ENCODE results near the gene NR2C2.
A peak's percentile ranks its signal among the peaks of the same experiment; 100 is the strongest.

The NR2C2 gene

DNA sequence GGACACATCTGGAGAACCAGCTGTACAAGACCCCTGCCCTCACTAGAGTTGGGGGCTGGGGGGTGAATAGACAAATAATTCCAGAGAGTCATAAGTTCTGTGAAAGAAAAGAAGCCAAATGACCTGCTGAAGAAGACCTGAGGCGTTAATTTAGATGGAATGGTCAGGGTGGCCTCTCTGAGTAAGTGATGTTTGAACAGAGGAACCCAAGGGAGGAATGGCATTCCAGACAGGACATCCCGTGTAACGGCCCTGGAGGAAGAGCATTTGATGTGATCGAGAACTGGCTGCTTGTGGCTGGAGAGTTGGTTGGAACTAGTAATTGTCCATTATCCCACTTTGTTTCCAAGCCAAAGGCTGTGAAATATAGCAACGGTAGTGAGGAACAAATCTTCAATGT is 1.7 kb downstream of the NR2C2 start:
- no CpG with 5 or more reads among the region's 5 CpGs for WGBS, 2 donors (ENCODE audit: extremely low coverage in 2 of 2, insufficient read length in 2 of 2, insufficient replicate concordance in 1 of 2)
- H3K36me3 ChIP-seq (replicated peaks in 1 of 2; ENCODE audit: control insufficient read depth in 2 of 2, insufficient read depth in 2 of 2, low read length in 2 of 2), result peaks cover 6 to 57% of the 10 kb centered on the region in 2 donors

DNA sequence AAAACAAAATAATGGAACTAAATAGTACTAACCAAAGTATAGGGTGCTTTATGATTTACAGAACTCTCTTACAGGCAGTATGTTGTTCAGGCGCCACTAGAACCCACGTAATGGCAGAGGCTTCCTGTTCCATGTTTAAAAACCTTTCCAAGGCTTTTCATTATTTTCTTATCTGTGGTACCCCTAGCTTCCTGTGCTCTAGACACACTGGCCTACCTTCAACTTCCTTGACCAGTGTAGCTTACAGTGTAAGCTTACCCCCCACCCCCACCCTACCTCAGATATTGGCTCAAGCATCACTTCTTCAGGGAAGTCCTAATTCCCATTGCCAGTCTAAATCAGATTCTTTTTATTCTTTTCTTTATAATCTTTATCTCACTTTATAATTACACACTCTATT is 2.9 kb downstream of the NR2C2 start:
- peaks cover 5 to 6% of the 10 kb centered on the region in 2 donors for H3K4me1 ChIP-seq (ENCODE audit: control insufficient read depth in 2 of 2, insufficient read depth in 1 of 2, low read depth in 1 of 2, low read length in 2 of 2)
- no peak for DNase-seq (ENCODE audit: low spot score)
- no peaks in the 10 kb centered on the region for H3K9me3 ChIP-seq (replicated peaks in 1 of 2; ENCODE audit: control insufficient read depth in 2 of 2, insufficient read depth in 1 of 2, low read depth in 1 of 2, low read length in 2 of 2)
- peaks cover 4% of the 10 kb centered on the region for H3K79me1 ChIP-seq (ENCODE audit: low read depth, low read length)
- H3K4me3 ChIP-seq (ENCODE audit: low read length in 2 of 2), result no peak overlapping the region
- no peak overlapping the region for H3K4ac ChIP-seq (ENCODE audit: low read length)
- no peak overlapping the region for H2AFZ ChIP-seq (ENCODE audit: low read length)
- no peak overlapping the region for H3K18ac ChIP-seq (ENCODE audit: low read length)
- H2BK12ac ChIP-seq (ENCODE audit: low read length), result no peak overlapping the region
- no peak overlapping the region for H3K4me2 ChIP-seq (ENCODE audit: insufficient read depth, low read length, poor library complexity, severe bottlenecking)
- no peak overlapping the region for H2BK15ac ChIP-seq (ENCODE audit: low read length)
- H4K8ac ChIP-seq (ENCODE audit: low read depth, low read length), result no peak overlapping the region
- H2BK5ac ChIP-seq (ENCODE audit: low read length), result no peak overlapping the region
- H3K9ac ChIP-seq (ENCODE audit: low read depth, low read length, poor library complexity), result no peak overlapping the region
- H4K91ac ChIP-seq (ENCODE audit: low read depth, low read length, poor library complexity), result no peak overlapping the region
- no peak overlapping the region for H2BK120ac ChIP-seq (ENCODE audit: low read depth, low read length)
- H2AK5ac ChIP-seq (ENCODE audit: low read depth, low read length), result no peak overlapping the region
- H3K27me3 ChIP-seq (ENCODE audit: control insufficient read depth in 3 of 3, insufficient read depth in 3 of 3, low read depth in 1 of 3, low read length in 3 of 3), result no peaks in the 10 kb centered on the region
- H3K14ac ChIP-seq (ENCODE audit: low read length), result no peak overlapping the region
- no CpG with 5 or more reads among the region's 2 CpGs for WGBS, 2 donors (ENCODE audit: extremely low coverage in 2 of 2, insufficient read length in 2 of 2, insufficient replicate concordance in 1 of 2)
- H3K23ac ChIP-seq (ENCODE audit: low read depth, low read length, poor library complexity), result no peak overlapping the region
- H3K27ac ChIP-seq (replicated peaks; ENCODE audit: low read length), result no peak overlapping the region
- H3K36me3 ChIP-seq (replicated peaks in 1 of 2; ENCODE audit: control insufficient read depth in 2 of 2, insufficient read depth in 2 of 2, low read length in 2 of 2), result peaks cover 4 to 46% of the 10 kb centered on the region in 2 donors

More for the DNA sequence above, 1.7 kb downstream of the NR2C2 start:
- Histone ChIP-seq H3K4ac (ENCODE audit: low read length) (no peak overlapping the region), H2BK15ac (ENCODE audit: low read length) (no peak overlapping the region), H3K27me3 (ENCODE audit: control insufficient read depth in 3 of 3, insufficient read depth in 3 of 3, low read depth in 1 of 3, low read length in 3 of 3) (no peaks in the 10 kb centered on the region), H3K23ac (ENCODE audit: low read depth, low read length, poor library complexity) (no peak overlapping the region), H2BK120ac (ENCODE audit: low read depth, low read length) (no peak overlapping the region), H3K27ac (replicated peaks; ENCODE audit: low read length) (peak overlapping the region; percentile 52), H3K9ac (ENCODE audit: low read depth, low read length, poor library complexity) (no peak overlapping the region), H3K4me1 (ENCODE audit: control insufficient read depth in 2 of 2, insufficient read depth in 1 of 2, low read depth in 1 of 2, low read length in 2 of 2) (peaks cover 5 to 6% of the 10 kb centered on the region in 2 donors), H2BK5ac (ENCODE audit: low read length) (no peak overlapping the region), H3K9me3 (replicated peaks in 1 of 2; ENCODE audit: control insufficient read depth in 2 of 2, insufficient read depth in 1 of 2, low read depth in 1 of 2, low read length in 2 of 2) (no peaks in the 10 kb centered on the region), H4K8ac (ENCODE audit: low read depth, low read length) (no peak overlapping the region), H3K4me2 (ENCODE audit: insufficient read depth, low read length, poor library complexity, severe bottlenecking) (peak overlapping the region; percentile 63), H3K79me1 (ENCODE audit: low read depth, low read length) (peaks cover 4% of the 10 kb centered on the region), H3K18ac (ENCODE audit: low read length) (no peak overlapping the region), H3K4me3 (ENCODE audit: low read length in 2 of 2) (peak overlapping the region; percentile 67 to 79), H4K91ac (ENCODE audit: low read depth, low read length, poor library complexity) (no peak overlapping the region), H2AK5ac (ENCODE audit: low read depth, low read length) (peak overlapping the region; percentile 14), H3K14ac (ENCODE audit: low read length) (no peak overlapping the region), H2BK12ac (ENCODE audit: low read length) (no peak overlapping the region), H2AFZ (ENCODE audit: low read length) (peak overlapping the region; percentile 84)
- no peak for DNase-seq (ENCODE audit: low spot score)

DNA sequence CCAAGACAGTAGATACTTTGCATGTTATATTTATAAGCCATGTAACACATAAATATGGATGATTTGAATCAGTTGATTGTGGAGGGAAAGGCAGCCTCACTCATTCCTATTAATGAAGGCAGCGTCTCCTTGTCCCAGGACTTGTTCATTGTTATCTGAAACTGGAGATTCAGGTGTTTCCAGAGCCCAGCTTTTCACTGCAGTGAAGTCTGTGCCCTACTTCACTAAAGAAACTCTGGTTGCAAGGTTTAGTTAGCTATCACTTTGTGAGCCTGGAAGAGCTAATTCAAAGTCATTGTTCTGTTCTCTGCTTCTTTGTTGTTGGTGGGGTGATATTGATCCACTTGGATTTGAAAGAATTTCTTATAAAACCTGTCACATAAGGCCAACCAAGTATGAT is 9.8 kb downstream of the NR2C2 start:
- Histone ChIP-seq H3K4me1 (ENCODE audit: control insufficient read depth in 2 of 2, insufficient read depth in 1 of 2, low read depth in 1 of 2, low read length in 2 of 2) (peaks cover 0 to 5% of the 10 kb centered on the region in 2 donors), H3K23ac (ENCODE audit: low read depth, low read length, poor library complexity) (no peak overlapping the region), H3K27ac (replicated peaks; ENCODE audit: low read length) (no peak overlapping the region), H2BK120ac (ENCODE audit: low read depth, low read length) (no peak overlapping the region), H2AK5ac (ENCODE audit: low read depth, low read length) (no peak overlapping the region), H2AFZ (ENCODE audit: low read length) (no peak overlapping the region), H3K9ac (ENCODE audit: low read depth, low read length, poor library complexity) (no peak overlapping the region), H2BK12ac (ENCODE audit: low read length) (no peak overlapping the region), H3K9me3 (replicated peaks in 1 of 2; ENCODE audit: control insufficient read depth in 2 of 2, insufficient read depth in 1 of 2, low read depth in 1 of 2, low read length in 2 of 2) (no peaks in the 10 kb centered on the region), H3K4me2 (ENCODE audit: insufficient read depth, low read length, poor library complexity, severe bottlenecking) (no peak overlapping the region), H2BK5ac (ENCODE audit: low read length) (no peak overlapping the region), H3K4me3 (ENCODE audit: low read length in 2 of 2) (no peak overlapping the region), H3K79me1 (ENCODE audit: low read depth, low read length) (no peaks in the 10 kb centered on the region), H3K36me3 (replicated peaks in 1 of 2; ENCODE audit: control insufficient read depth in 2 of 2, insufficient read depth in 2 of 2, low read length in 2 of 2) (peaks cover 2 to 44% of the 10 kb centered on the region in 2 donors), H3K4ac (ENCODE audit: low read length) (no peak overlapping the region), H4K8ac (ENCODE audit: low read depth, low read length) (no peak overlapping the region), H3K27me3 (ENCODE audit: control insufficient read depth in 3 of 3, insufficient read depth in 3 of 3, low read depth in 1 of 3, low read length in 3 of 3) (no peaks in the 10 kb centered on the region), H3K14ac (ENCODE audit: low read length) (no peak overlapping the region), H4K91ac (ENCODE audit: low read depth, low read length, poor library complexity) (no peak overlapping the region), H2BK15ac (ENCODE audit: low read length) (no peak overlapping the region), H3K18ac (ENCODE audit: low read length) (no peak overlapping the region)
- DNase-seq (ENCODE audit: low spot score), result no peak
- WGBS, 2 donors (ENCODE audit: extremely low coverage in 2 of 2, insufficient read length in 2 of 2, insufficient replicate concordance in 1 of 2), result no CpG with 5 or more reads among the region's 1 CpG

DNA sequence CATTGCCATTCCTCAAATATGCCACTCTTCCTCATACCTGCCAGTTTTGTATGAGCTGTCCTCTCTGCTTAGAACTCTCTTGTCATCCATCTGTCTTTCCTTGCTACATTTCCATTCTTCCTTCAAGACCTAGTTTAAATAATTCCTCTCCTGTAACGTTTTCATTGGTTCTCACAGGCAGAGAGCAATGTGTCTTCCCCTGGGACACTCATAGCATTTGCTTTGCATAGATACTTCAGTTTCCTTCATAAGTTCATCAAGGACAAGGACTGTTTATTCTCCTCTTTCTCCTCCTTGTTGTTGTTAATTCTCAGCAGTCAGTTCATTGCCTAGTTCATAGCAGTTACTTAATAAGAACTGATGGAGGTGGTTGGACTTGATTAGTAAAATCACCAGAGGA is 10.5 kb downstream of the NR2C2 start:
- H3K14ac ChIP-seq (ENCODE audit: low read length), result no peak overlapping the region
- no peak overlapping the region for H3K4me2 ChIP-seq (ENCODE audit: insufficient read depth, low read length, poor library complexity, severe bottlenecking)
- H4K8ac ChIP-seq (ENCODE audit: low read depth, low read length), result no peak overlapping the region
- no peak overlapping the region for H2BK5ac ChIP-seq (ENCODE audit: low read length)
- H3K9me3 ChIP-seq (replicated peaks in 1 of 2; ENCODE audit: control insufficient read depth in 2 of 2, insufficient read depth in 1 of 2, low read depth in 1 of 2, low read length in 2 of 2), result no peaks in the 10 kb centered on the region
- no peak overlapping the region for H3K9ac ChIP-seq (ENCODE audit: low read depth, low read length, poor library complexity)
- no peak overlapping the region for H3K4me3 ChIP-seq (ENCODE audit: low read length in 2 of 2)
- H3K36me3 ChIP-seq (replicated peaks in 1 of 2; ENCODE audit: control insufficient read depth in 2 of 2, insufficient read depth in 2 of 2, low read length in 2 of 2), result peaks cover 3 to 46% of the 10 kb centered on the region in 2 donors
- WGBS, 2 donors (ENCODE audit: extremely low coverage in 2 of 2, insufficient read length in 2 of 2, insufficient replicate concordance in 1 of 2), result no CpG with 5 or more reads among the region's 1 CpG
- no peaks in the 10 kb centered on the region for H3K79me1 ChIP-seq (ENCODE audit: low read depth, low read length)
- H3K27ac ChIP-seq (replicated peaks; ENCODE audit: low read length), result no peak overlapping the region
- H3K18ac ChIP-seq (ENCODE audit: low read length), result no peak overlapping the region
- H3K27me3 ChIP-seq (ENCODE audit: control insufficient read depth in 3 of 3, insufficient read depth in 3 of 3, low read depth in 1 of 3, low read length in 3 of 3), result no peaks in the 10 kb centered on the region
- no peak overlapping the region for H3K4ac ChIP-seq (ENCODE audit: low read length)
- no peak overlapping the region for H2AK5ac ChIP-seq (ENCODE audit: low read depth, low read length)
- peaks cover 0 to 5% of the 10 kb centered on the region in 2 donors for H3K4me1 ChIP-seq (ENCODE audit: control insufficient read depth in 2 of 2, insufficient read depth in 1 of 2, low read depth in 1 of 2, low read length in 2 of 2)
- DNase-seq (ENCODE audit: low spot score), result no peak
- H4K91ac ChIP-seq (ENCODE audit: low read depth, low read length, poor library complexity), result no peak overlapping the region
- H2AFZ ChIP-seq (ENCODE audit: low read length), result no peak overlapping the region
- H2BK12ac ChIP-seq (ENCODE audit: low read length), result no peak overlapping the region
- H2BK15ac ChIP-seq (ENCODE audit: low read length), result no peak overlapping the region
- no peak overlapping the region for H2BK120ac ChIP-seq (ENCODE audit: low read depth, low read length)
- H3K23ac ChIP-seq (ENCODE audit: low read depth, low read length, poor library complexity), result no peak overlapping the region
